HG03135 (cell line): ENCODE measurements around the gene TAS1R3.

Source experiments
- ATAC-seq: cut with Tn5 transposase; IDR thresholded peaks from one replicate; pipeline ENCODE4 v1.9.1; 2021; ENCODE audit warnings: mild to moderate bottlenecking, moderate library complexity; ENCODE audit not compliant: unreplicated experiment

Gene TAS1R3

DNA sequence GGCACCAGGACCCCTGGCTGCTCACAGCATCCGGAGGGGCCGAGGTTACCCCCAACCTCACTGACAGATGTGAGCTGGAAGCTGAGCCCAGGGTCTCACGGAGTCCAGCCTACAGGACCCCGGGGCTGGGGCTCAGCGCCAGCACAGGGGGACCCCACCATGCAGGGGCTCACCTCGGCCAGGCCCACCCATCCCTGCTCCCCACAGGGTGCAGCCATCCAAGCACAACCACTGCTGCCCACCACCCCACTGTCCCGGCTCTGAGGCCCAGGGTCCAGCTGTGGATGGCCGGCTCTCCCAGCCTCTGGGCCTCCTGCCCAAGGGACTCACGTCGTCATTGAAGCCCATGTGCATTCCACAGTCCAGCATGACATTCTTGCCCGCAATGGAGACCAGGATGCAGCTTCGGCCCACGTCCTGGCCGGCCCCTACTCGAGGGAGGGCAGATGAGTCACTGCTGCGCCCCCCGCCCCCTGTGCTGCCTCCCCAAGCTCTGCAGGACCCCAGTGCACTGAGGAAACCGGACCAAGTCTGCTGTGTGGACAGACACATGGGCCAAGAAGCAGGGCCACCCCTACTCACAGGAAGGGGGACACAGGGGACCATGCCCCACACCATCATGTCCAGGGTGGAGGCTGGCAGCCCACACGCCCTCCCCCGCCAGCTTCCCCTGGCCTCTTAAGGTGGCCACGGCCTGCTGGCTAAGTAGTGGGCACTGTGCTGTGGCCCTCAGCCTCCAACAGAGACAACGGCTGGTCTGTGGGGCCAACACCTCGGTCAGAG lies 10.2 kb upstream of the TAS1R3 start:
- ATAC-seq: no peak

DNA sequence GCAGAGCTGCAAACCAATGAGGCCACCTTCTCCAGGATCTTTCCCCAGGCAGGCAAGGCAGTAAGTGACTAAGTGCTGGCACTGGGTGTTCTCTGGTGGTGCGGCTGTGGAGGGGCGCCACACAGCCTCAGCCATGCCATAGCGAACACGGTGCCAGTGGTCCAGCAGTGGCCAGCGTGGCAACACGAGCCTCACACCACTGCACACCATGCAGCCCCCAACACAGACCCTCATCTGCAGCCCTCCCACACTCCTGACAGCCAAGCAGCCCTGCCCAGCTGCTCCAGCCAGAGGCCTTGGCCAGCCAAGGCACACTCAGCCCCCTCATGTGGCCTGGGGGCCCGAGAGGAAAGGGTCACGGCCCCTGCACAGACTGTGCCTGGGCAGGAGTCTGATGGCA lies 9.6 kb upstream of the TAS1R3 start:
- ATAC-seq: no peak

- no peak for ATAC-seq
These were observed 8.7 kb upstream of the TAS1R3 start for GRCh38 chr1:1322418-1322817.

GRCh38 chr1:1322952-1323351 lies 8.1 kb upstream of the TAS1R3 start:
- no peak for ATAC-seq

- peak; percentile 29 for ATAC-seq
These were observed 7.0 kb upstream of the TAS1R3 start for GRCh38 chr1:1324084-1324523.

- ATAC-seq: peak; percentile 61
These were observed 6.4 kb upstream of the TAS1R3 start, which contains the start of the genes CPTP and INTS11 for GRCh38 chr1:1324524-1325287. Gene CPTP (plus strand): TSS chr1:1324802. CDS start chr1:1326911, 2,109 bp downstream. Gene INTS11 (minus strand): TSS chr1:1324660. CDS start chr1:1324608, 52 bp downstream.

GRCh38 chr1:1325288-1326074 lies 5.6 kb upstream of the TAS1R3 start:
- peak; percentile 7 for ATAC-seq

- ATAC-seq: no peak
These were observed 4.9 kb upstream of the TAS1R3 start for GRCh38 chr1:1326075-1326605.

DNA sequence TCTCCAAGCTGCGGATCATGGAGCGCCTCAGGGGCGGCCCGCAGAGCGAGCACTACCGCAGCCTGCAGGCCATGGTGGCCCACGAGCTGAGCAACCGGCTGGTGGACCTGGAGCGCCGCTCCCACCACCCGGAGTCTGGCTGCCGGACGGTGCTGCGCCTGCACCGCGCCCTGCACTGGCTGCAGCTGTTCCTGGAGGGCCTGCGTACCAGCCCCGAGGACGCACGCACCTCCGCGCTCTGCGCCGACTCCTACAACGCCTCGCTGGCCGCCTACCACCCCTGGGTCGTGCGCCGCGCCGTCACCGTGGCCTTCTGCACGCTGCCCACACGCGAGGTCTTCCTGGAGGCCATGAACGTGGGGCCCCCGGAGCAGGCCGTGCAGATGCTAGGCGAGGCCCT lies 3.8 kb upstream of the TAS1R3 start:
- no peak for ATAC-seq

GRCh38 chr1:1328254-1328653 lies 2.8 kb upstream of the TAS1R3 start:
- ATAC-seq: no peak

- ATAC-seq: no peak
These were observed 1.5 kb upstream of the TAS1R3 start for GRCh38 chr1:1329304-1330210.

GRCh38 chr1:1330366-1331067 lies 563 bp upstream of the TAS1R3 start:
- ATAC-seq: no peak

- no peak for ATAC-seq
These were observed 1.1 kb downstream of the TAS1R3 start for GRCh38 chr1:1332031-1332755.

DNA sequence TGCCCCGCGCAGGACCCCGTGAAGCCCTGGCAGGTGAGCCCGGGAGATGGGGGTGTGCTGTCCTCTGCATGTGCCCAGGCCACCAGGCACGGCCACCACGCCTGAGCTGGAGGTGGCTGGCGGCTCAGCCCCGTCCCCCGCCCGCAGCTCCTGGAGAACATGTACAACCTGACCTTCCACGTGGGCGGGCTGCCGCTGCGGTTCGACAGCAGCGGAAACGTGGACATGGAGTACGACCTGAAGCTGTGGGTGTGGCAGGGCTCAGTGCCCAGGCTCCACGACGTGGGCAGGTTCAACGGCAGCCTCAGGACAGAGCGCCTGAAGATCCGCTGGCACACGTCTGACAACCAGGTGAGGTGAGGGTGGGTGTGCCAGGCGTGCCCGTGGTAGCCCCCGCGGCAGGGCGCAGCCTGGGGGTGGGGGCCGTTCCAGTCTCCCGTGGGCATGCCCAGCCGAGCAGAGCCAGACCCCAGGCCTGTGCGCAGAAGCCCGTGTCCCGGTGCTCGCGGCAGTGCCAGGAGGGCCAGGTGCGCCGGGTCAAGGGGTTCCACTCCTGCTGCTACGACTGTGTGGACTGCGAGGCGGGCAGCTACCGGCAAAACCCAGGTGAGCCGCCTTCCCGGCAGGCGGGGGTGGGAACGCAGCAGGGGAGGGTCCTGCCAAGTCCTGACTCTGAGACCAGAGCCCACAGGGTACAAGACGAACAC lies 1.8 kb downstream of the TAS1R3 start:
- ATAC-seq: no peak

GRCh38 chr1:1333551-1334241 lies 2.6 kb downstream of the TAS1R3 start:
- no peak for ATAC-seq

DNA sequence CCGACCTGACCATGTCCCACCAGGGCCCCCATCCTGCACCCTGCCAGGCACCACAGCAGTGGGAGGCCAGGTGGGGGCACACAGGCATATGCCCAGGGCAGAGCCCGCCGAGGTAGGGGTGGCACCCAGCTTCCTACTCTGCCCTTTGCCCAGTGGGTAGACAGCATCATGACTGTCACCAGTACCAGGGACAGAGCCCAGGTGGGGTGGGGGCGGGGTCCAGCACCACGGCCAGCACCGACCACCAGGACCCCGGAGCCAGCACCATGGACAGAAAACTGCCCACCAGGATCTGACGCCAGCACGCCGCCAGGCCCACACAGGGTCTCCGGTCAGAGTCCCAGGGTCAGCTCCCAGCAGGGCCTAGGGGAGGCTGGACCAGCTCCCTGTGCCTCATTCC lies 3.8 kb downstream of the TAS1R3 start:
- ATAC-seq: no peak

- ATAC-seq: no peak
These were observed 4.2 kb downstream of the TAS1R3 start for GRCh38 chr1:1335283-1335682.
